MM.1S (cell line): Measurements from ENCODE around the gene TMEM121.
"Not testable (repeated sequence)": the region's sequence is repeated elsewhere in the genome, so short reads cannot be mapped to it uniquely, and the experiment has no call there.

Experiments
- DNase-seq: peaks from one replicate; pipeline ENCODE4 v3.0.0-alpha.2; 2015
- H2AFZ ChIP-seq: fragments of 300-600 bp; sonication (generic); 2 replicates; pipeline ENCODE4 v1.6.0; 2016; ENCODE audit warnings: antibody characterized with exemption, low read length
- H3F3A ChIP-seq: fragments of 300-600 bp; sonication (generic); 2 replicates; pipeline ENCODE4 v1.6.1; 2016; ENCODE audit warnings: mild to moderate bottlenecking, antibody characterized with exemption, low read length, moderate library complexity, mixed read lengths; ENCODE audit not compliant: insufficient read depth
- H3K27ac ChIP-seq: fragments of 300-600 bp; sonication (generic); 2 replicates; pipeline ENCODE4 v1.5.1; 2016; ENCODE audit warnings: mild to moderate bottlenecking, low read length
- H3K27me3 ChIP-seq: fragments of 300-600 bp; sonication (generic); replicated peaks from 2 replicates; pipeline ENCODE4 v1.6.0; 2016; ENCODE audit warnings: low read length; ENCODE audit not compliant: insufficient read depth
- H3K36me3 ChIP-seq: fragments of 300-600 bp; sonication (generic); replicated peaks from 2 replicates; pipeline ENCODE4 v1.6.1; 2016; ENCODE audit warnings: mild to moderate bottlenecking, low read length, mixed read lengths; ENCODE audit not compliant: insufficient read depth
- H3K4me1 ChIP-seq: fragments of 300-600 bp; sonication (generic); 2 replicates; pipeline ENCODE4 v1.6.1; 2016; ENCODE audit warnings: low read length, mixed read lengths
- H3K4me2 ChIP-seq: fragments of 300-600 bp; sonication (generic); 2 replicates; pipeline ENCODE4 v1.6.0; 2016; ENCODE audit warnings: low read depth, low read length
- H3K4me3 ChIP-seq: fragments of 300-600 bp; sonication (generic); 2 replicates; pipeline ENCODE4 v1.5.1; 2016; ENCODE audit warnings: low read length, mixed read lengths
- H3K79me2 ChIP-seq: fragments of 300-600 bp; sonication (generic); 2 replicates; pipeline ENCODE4 v1.6.1; 2016; ENCODE audit warnings: mixed run types, low read length, mixed read lengths
- H3K9ac ChIP-seq: fragments of 300-600 bp; sonication (generic); 2 replicates; pipeline ENCODE4 v1.6.1; 2016; ENCODE audit warnings: low read length, mixed read lengths
- H3K9me2 ChIP-seq: fragments of 300-600 bp; sonication (generic); replicated peaks from 2 replicates; pipeline ENCODE4 v1.6.1; 2016; ENCODE audit warnings: mild to moderate bottlenecking, low read length, mixed read lengths; ENCODE audit not compliant: insufficient read depth
- H3K9me3 ChIP-seq: fragments of 300-600 bp; sonication (generic); replicated peaks from 2 replicates; pipeline ENCODE4 v1.6.1; 2016; ENCODE audit warnings: mild to moderate bottlenecking, low read length, mixed read lengths; ENCODE audit not compliant: insufficient read depth
- H4K20me1 ChIP-seq: fragments of 300-600 bp; sonication (generic); 2 replicates; pipeline ENCODE4 v1.6.1; 2016; ENCODE audit warnings: mild to moderate bottlenecking, low read length, moderate library complexity, mixed read lengths; ENCODE audit not compliant: insufficient read depth
- EZH2 ChIP-seq: fragments of 300-600 bp; sonication (generic); optimal IDR thresholded peaks from 2 replicates; pipeline ENCODE3; 2017; ENCODE audit warnings: low read depth, mild to moderate bottlenecking, antibody characterized with exemption, low read length, mixed read lengths
- EZH2phosphoT487 ChIP-seq: fragments of 300-600 bp; sonication (generic); IDR thresholded peaks from 2 replicates; pipeline ENCODE4 v1.6.1; 2018; ENCODE audit warnings: antibody characterized with exemption, low read length
- TF ChIP-seq, protein P1 (sequence below): fragments of 300-600 bp; sonication (generic); IDR thresholded peaks from 2 replicates; pipeline ENCODE4 v1.5.1; 2016; ENCODE audit warnings: antibody characterized with exemption, low read length, mixed read lengths

TMEM121 gene

GRCh38 chr14:105538481-105539049 lies 12.2 kb downstream of the TMEM121 start:
- H3K4me3 ChIP-seq = no peak overlapping the region
- no peaks in the 10 kb centered on the region for H3K9me2 ChIP-seq
- TF ChIP-seq EZH2phosphoT487 (no peak), EZH2 (no peak)
- TF ChIP-seq, protein P1, sequence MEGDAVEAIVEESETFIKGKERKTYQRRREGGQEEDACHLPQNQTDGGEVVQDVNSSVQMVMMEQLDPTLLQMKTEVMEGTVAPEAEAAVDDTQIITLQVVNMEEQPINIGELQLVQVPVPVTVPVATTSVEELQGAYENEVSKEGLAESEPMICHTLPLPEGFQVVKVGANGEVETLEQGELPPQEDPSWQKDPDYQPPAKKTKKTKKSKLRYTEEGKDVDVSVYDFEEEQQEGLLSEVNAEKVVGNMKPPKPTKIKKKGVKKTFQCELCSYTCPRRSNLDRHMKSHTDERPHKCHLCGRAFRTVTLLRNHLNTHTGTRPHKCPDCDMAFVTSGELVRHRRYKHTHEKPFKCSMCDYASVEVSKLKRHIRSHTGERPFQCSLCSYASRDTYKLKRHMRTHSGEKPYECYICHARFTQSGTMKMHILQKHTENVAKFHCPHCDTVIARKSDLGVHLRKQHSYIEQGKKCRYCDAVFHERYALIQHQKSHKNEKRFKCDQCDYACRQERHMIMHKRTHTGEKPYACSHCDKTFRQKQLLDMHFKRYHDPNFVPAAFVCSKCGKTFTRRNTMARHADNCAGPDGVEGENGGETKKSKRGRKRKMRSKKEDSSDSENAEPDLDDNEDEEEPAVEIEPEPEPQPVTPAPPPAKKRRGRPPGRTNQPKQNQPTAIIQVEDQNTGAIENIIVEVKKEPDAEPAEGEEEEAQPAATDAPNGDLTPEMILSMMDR = no peak
- H4K20me1 ChIP-seq = no peaks in the 10 kb centered on the region
- no peak overlapping the region for H3K27ac ChIP-seq
- no peaks in the 10 kb centered on the region for H3F3A ChIP-seq
- H2AFZ ChIP-seq = no peak overlapping the region
- peak overlapping the region; percentile 66; the same call in 1 of the 2 replicates for H3K4me2 ChIP-seq
- no peaks in the 10 kb centered on the region for H3K79me2 ChIP-seq
- no peaks in the 10 kb centered on the region for H3K9me3 ChIP-seq
- H3K9ac ChIP-seq = no peak overlapping the region
- peaks cover 38% of the 10 kb centered on the region for H3K27me3 ChIP-seq
- no peak for DNase-seq
- H3K36me3 ChIP-seq = no peaks in the 10 kb centered on the region
- peaks cover 3% of the 10 kb centered on the region; the same call in 1 of the 2 replicates for H3K4me1 ChIP-seq

DNA sequence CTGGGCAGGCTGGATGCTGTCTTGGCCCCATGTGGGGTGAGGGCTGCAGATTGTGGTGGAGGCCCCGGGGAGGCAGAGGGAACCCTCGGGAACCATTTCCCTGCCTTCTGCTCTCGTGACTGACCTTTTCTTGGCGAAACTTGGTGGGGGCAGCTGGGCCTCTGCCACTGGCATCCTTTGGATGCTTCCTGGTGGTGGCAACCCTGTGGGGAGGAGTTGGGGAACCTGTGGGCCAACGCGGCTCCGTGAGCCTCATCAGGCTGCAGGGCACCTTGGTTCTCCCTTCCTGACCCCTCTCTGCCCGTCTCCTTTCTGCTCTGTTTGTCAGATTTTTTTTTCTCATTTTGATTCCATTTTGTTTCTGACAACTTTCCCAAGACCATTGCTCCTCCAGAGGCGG lies 14.4 kb downstream of the TMEM121 start:
- Histone ChIP-seq H3K4me3 (no peak overlapping the region), H2AFZ (no peak overlapping the region), H3F3A (no peaks in the 10 kb centered on the region), H3K4me2 (no peak overlapping the region), H4K20me1 (no peaks in the 10 kb centered on the region), H3K79me2 (no peaks in the 10 kb centered on the region), H3K27ac (no peak overlapping the region), H3K9me3 (no peaks in the 10 kb centered on the region), H3K36me3 (no peaks in the 10 kb centered on the region), H3K9ac (no peak overlapping the region), H3K27me3 (peaks cover 24% of the 10 kb centered on the region; the same call in 1 of the 2 replicates), H3K9me2 (no peaks in the 10 kb centered on the region), H3K4me1 (peaks cover 3% of the 10 kb centered on the region; the same call in 1 of the 2 replicates)
- DNase-seq = no peak
- TF ChIP-seq, protein P1 = no peak
- TF ChIP-seq EZH2phosphoT487 (no peak), EZH2 (no peak)

- no peaks in the 10 kb centered on the region for H4K20me1 ChIP-seq
- TF ChIP-seq EZH2 (no peak), EZH2phosphoT487 (no peak)
- TF ChIP-seq, protein P1 = no peak
- H3K9me2 ChIP-seq = no peaks in the 10 kb centered on the region
- peaks cover 19% of the 10 kb centered on the region; the same call in 1 of the 2 replicates for H3K27me3 ChIP-seq
- no peaks in the 10 kb centered on the region for H3K79me2 ChIP-seq
- no peak overlapping the region for H3K9ac ChIP-seq
- DNase-seq = no peak
- H3K4me2 ChIP-seq = no peak overlapping the region
- H3K27ac ChIP-seq = no peak overlapping the region
- peaks cover 3% of the 10 kb centered on the region; the same call in 1 of the 2 replicates for H3K4me1 ChIP-seq
- no peak overlapping the region for H2AFZ ChIP-seq
- no peak overlapping the region for H3K4me3 ChIP-seq
- no peaks in the 10 kb centered on the region for H3K36me3 ChIP-seq
- no peaks in the 10 kb centered on the region for H3F3A ChIP-seq
- H3K9me3 ChIP-seq = no peaks in the 10 kb centered on the region
Measured at GRCh38 chr14:105541218-105541875, 15.0 kb downstream of the TMEM121 start.

DNA sequence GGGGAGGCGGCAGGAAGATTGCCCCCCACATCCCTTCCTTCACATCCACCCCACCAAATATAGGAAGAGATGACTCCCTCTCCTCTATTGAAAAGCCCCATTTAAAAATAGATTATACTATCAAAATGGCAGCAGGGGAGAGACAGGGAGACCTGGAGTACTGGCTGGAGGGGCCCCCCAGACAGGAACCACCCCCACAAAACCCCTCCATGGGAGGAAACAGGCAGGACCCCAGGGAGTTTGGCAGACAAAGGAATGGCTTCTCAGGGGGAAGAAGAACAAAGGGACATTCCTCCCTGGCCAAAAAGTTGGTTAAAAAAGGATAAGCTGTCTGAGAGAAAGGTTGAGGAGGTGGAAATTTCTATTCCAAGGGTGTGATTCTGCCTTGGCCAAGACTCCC lies 19.3 kb downstream of the TMEM121 start:
- H3K27me3 ChIP-seq, H3K9me3 ChIP-seq, H3K79me2 ChIP-seq, H3K36me3 ChIP-seq, DNase-seq, H3K4me1 ChIP-seq, H3K4me2 ChIP-seq, H3K9me2 ChIP-seq, H3K9ac ChIP-seq, H3K4me3 ChIP-seq, H3F3A ChIP-seq, H4K20me1 ChIP-seq, H3K27ac ChIP-seq, H2AFZ ChIP-seq: not testable (repeated sequence)

DNA sequence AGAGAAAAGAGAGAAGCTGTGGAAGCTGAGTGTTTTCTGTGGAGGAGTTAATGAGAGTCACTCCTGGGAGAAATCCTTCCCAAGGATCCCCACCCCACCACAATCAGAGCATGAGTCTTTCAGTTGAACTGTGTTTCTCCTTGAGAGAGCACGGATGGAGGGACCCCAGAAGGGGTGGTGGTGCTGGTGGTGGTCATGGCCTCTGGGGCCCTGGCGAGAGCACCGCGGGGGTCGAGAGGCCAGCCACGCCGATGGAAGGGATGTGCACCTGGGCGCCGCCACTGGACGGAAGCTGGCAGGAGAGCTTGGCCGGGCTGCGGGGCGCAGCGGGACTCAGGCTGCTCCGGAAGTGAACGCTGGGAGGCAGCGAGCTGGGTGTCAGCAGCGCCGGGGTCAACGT lies 20.0 kb downstream of the TMEM121 start:
- H3K9me3 ChIP-seq, H3K79me2 ChIP-seq, H3K4me1 ChIP-seq, H3K9me2 ChIP-seq, H3K9ac ChIP-seq, H3K4me3 ChIP-seq, H3K4me2 ChIP-seq, H3F3A ChIP-seq, H3K27me3 ChIP-seq, DNase-seq, H3K27ac ChIP-seq, H3K36me3 ChIP-seq, H2AFZ ChIP-seq, H4K20me1 ChIP-seq: not testable (repeated sequence)
